Gastroesophageal sphincter (tissue), 3 donors: Measurements from ENCODE around the gene DSEL.

ENCODE experiments used
- CTCF ChIP-seq, 4 experiments: fragments of 200-600 bp in 2 of 4; fragments of 450-650 bp in 2 of 4; sonication (generic) in 1 of 4; IDR thresholded peaks; one replicate each; pipeline ENCODE4 v1.5.1; 2017 to 2019; ENCODE audit warnings: antibody characterized with exemption in 4 of 4, mild to moderate bottlenecking in 2 of 4, moderate library complexity in 2 of 4
- EP300 ChIP-seq: sonication (generic); formaldehyde crosslinking; IDR thresholded peaks from one replicate; pipeline ENCODE4 v1.6.1; 2017; ENCODE audit warnings: antibody characterized with exemption, mild to moderate bottlenecking

GRCh38 chr18:67463829-67464228 is 52.7 kb downstream of the DSEL start:
- no peak for TF ChIP-seq CTCF (IDR thresholded peaks at IDR 0.05)
- no peak for TF ChIP-seq EP300
